Activated naive CD4-positive, alpha-beta T cell treated with anti-CD3 and anti-CD28 coated beads, Interleukin-2, amount 50 U/mL, for 24 hours (primary cell): Measurements from ENCODE around the gene ICAM1.

Source experiments
- H3K27ac Mint-ChIP-seq: one replicate; pipeline ENCODE4 v1.8.0; 2021; ENCODE audit warnings: mild to moderate bottlenecking, mixed read lengths
- H3K27me3 Mint-ChIP-seq: one replicate; pipeline ENCODE4 v1.8.0; 2021; ENCODE audit warnings: mixed read lengths
- H3K36me3 Mint-ChIP-seq: one replicate; pipeline ENCODE4 v1.8.0; 2021; ENCODE audit warnings: mixed read lengths
- H3K4me1 Mint-ChIP-seq: one replicate; pipeline ENCODE4 v1.8.0; 2021; ENCODE audit warnings: mixed read lengths
- H3K4me3 Mint-ChIP-seq: one replicate; pipeline ENCODE4 v1.8.0; 2021; ENCODE audit warnings: mild to moderate bottlenecking, mixed read lengths
- H3K9me3 Mint-ChIP-seq: one replicate; pipeline ENCODE4 v1.8.0; 2021; ENCODE audit warnings: mixed read lengths

ICAM1 gene

DNA sequence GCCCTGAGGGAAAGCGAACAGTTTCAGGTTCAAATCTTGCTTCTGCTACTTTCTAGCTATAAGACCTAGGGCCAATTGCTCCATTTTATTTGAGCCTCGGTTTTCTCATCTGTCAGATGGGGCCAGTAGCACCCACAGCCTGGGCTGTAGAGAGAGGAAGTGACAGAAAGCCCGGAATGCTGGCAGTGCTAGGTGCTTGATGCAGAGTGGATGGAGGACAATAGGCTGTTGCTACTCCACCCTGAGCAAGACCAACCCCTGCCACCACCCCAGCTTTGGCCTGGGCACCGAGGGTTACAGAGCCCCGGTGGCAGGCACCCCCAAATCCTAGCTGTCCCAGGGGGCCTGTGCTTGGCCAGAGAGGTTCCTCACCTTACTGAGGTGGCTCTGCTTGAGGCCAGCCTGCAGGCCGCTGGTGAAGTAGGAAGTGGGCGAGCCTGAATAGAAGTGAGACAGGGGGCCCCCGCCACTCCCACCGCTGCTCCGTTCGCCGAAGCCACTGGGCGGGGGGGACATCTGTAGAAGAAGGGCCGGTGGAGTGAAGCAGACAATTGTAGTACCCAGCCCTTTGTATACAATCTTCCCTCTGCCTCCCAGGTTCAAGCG, 47.0 kb downstream of the ICAM1 start:
- Mint-ChIP-seq H3K27ac (no peak overlapping the region), H3K9me3 (no peaks in the 10 kb centered on the region), H3K36me3 (peaks cover 12% of the 10 kb centered on the region), H3K27me3 (no peaks in the 10 kb centered on the region), H3K4me1 (peaks cover 21% of the 10 kb centered on the region), H3K4me3 (no peak overlapping the region)

DNA sequence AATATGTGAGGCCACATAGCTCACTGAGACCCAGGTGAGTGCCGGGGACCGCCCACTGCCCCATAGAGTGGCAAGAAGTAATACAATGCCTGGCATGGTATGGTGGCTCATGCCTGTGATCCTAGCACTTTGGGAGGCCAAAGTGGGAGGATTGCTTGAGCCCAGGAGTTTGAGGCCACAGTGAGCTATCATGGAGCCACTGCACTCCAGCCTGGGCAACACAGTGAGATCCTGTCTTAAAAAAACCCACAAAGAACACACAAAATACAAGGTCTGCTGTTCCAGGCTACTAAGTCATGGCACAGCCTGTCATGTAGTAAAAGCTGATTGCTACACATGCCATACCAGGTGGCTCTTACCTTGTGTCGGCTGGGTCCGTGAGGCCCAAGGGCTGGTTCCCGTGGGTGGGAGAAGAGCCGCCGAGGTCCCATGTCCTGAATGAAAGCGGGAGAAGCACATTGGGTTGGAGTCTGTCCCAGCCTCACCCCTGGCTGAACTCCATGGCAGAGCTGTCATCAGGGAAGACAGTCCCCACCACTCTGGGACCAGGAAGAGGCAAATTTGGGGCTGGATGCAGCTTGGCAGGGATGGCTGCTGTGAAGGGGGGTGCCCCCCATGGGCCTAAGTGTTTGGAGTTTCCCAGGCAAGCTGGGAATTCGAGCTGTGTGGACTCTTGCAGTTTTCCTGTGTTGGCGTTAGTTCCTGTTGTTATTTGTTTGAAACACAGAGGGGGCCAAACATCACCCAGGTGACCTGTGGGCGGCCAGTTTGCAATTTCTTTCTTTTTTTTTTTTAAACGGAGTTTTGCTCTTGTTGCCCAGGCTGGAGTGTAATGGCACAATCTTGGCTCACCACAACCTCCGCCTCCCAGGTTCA, 48.1 kb downstream of the ICAM1 start:
- no peak overlapping the region for H3K4me3 Mint-ChIP-seq
- peaks cover 12% of the 10 kb centered on the region for H3K36me3 Mint-ChIP-seq

DNA sequence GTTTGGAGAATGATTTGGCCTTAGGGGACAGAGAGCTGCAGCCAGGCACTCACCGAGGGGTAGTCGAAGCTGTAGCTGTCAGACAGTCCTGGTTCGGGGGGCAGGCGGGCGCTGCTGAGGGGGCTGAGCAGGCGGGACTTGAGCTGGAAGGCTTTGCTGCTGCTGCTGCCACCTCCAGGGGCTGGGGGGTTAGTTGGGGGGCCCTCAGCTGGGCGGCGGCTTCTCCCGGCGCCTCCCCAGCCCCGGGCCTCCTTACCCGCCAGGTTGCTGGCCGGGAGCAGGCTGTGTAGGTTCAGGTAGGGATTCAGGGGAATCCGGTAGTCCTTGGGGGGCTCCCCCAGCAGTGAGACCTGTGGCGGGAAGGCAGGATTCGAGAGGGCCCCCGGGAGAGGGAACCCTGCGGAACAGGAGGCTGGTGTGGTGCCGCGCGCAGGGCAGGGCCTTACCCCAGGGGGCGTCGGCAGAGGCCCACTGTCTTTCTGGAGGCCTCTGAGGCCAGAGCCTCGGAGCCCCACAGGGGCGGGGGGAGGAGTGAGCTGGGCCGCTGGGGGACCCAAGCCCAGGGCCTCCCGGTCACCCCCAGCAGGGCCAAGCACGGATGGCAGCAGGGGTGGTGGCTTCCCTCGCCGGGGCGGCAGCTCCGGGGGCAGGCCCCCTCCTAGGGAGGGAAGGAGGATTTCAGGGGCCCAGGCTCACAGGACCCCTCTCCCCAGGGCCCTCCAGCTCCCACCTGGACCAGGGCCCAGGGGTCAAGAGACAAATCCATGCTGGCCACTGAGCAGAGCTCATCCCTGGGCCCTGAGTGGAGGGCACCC, 49.9 kb downstream of the ICAM1 start:
- Mint-ChIP-seq H3K36me3 (peaks cover 10% of the 10 kb centered on the region), H3K27ac (no peak overlapping the region), H3K4me1 (peaks cover 7% of the 10 kb centered on the region), H3K4me3 (no peak overlapping the region), H3K9me3 (no peaks in the 10 kb centered on the region), H3K27me3 (no peaks in the 10 kb centered on the region)

More for the DNA sequence above, 48.1 kb downstream of the ICAM1 start:
- H3K27ac Mint-ChIP-seq, result no peak overlapping the region
- H3K27me3 Mint-ChIP-seq, result no peaks in the 10 kb centered on the region
- H3K4me1 Mint-ChIP-seq, result peaks cover 21% of the 10 kb centered on the region
- H3K9me3 Mint-ChIP-seq, result no peaks in the 10 kb centered on the region

DNA sequence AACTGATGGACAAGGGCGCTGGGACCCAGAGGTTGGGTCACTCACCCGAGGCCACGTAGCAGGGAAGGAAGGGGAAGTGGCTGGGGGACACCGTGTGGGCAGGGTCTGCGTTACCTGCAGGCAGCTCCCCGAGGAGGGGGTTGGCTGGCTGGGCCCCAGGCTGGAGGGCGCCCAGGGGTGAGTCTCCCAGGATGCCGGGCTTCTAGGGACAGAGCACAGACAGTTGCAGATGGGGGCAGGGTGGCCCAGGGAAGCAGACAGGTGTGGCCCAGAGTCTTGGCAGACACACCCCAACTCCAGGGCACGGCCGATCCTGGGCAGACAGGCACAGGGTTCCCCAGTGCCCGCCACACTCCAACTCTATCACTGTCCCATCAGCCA, 50.5 kb downstream of the ICAM1 start:
- Mint-ChIP-seq H3K4me1 (peaks cover under 1% of the 10 kb centered on the region), H3K27me3 (no peaks in the 10 kb centered on the region), H3K4me3 (no peak overlapping the region), H3K36me3 (peaks cover 6% of the 10 kb centered on the region), H3K27ac (no peak overlapping the region), H3K9me3 (no peaks in the 10 kb centered on the region)

DNA sequence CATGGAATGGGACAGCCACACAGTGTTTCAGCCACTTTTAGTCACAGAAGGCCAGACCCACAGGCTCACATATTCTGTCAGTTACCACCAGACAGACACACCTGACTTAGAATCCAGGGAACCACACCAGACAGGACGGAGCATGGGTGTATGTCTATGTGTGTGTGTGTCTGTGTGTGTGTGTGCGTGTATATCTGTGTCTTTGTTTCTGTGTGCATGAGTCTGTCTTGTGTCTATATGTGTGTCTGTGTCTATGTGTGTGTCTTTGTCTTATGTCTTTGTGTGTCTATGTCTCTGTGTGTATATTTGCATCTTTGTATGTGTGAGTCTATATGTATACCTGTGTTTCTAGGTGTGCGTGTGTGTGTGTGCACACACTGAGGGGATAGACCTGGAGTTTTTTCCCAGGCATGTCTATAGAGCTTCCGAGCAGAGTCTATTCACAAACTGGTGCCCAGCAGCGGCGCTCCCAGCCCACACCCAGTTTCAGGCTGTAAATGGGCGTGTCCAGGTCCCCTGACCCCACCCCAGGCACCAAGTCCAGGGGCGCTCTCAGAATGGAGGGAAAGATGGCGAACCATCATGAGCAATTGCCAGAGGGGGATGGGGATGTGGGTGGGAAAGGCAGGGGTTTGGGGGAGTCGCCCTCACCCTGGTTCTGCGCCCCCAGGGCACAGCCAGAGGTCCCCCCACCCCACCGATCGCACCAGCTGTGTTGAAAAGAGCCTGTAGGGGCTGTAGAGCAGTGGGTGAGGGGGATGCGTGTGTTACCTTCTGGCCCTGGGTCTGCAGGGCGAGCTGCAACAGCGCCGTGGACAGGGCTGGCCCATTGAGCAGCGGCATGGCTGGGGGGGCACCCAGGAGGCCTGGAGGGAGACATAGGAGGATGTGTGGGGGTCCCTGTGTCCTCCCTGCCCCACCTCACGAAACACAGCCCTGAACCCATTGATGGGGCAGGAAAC, 51.2 kb downstream of the ICAM1 start:
- no peak overlapping the region for H3K27ac Mint-ChIP-seq
- H3K4me3 Mint-ChIP-seq, result no peak overlapping the region
- no peaks in the 10 kb centered on the region for H3K27me3 Mint-ChIP-seq

DNA sequence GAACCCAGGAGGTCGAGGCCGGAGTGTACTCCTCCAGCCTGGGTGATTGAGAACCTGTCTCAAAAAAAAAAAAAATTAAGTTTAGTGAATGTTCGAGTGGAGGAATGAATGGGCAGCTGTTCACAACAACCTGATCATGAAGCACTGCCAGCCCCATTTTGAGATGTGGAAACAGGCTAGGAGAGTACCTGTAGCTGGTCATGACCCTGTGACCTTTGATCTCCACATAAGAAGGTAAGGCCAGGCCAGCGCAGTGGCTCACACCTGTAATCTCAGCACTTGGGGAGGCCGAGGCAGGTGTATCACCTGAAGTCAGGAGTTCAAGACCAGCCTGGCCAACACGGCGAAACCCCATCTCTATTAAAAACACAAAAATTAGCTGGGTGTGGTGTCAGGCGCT, 54.8 kb downstream of the ICAM1 start:
- Mint-ChIP-seq H3K27me3 (no peaks in the 10 kb centered on the region), H3K27ac (no peak overlapping the region), H3K36me3 (no peaks in the 10 kb centered on the region)

More for the DNA sequence above, 51.2 kb downstream of the ICAM1 start:
- Mint-ChIP-seq H3K36me3 (peaks cover 6% of the 10 kb centered on the region), H3K4me1 (no peaks in the 10 kb centered on the region), H3K9me3 (no peaks in the 10 kb centered on the region)

DNA sequence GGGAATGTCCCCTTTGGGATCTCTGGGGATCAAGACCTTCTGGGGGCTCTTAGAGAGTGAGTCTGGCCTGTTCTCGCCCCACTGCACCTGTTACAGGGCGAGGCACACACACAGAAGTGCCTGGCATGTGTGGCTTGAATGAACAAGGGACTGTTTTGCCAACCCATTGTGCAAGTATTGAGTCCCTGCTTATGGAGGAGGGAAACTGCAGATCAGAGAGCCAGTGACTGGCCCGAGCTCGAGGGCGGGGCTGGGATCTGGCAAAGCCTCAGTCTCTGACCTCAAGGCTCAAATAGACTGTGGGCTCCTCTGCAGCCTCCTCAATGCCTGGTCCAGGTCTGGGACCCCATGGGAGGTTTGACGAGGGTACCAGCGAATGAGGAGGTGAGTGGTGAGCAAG, 56.9 kb downstream of the ICAM1 start:
- H3K4me1 Mint-ChIP-seq, result peaks cover 12% of the 10 kb centered on the region
- no peak overlapping the region for H3K27ac Mint-ChIP-seq
- H3K36me3 Mint-ChIP-seq, result peaks cover 4% of the 10 kb centered on the region
- H3K4me3 Mint-ChIP-seq, result no peak overlapping the region
- no peaks in the 10 kb centered on the region for H3K9me3 Mint-ChIP-seq
- no peaks in the 10 kb centered on the region for H3K27me3 Mint-ChIP-seq

More for the DNA sequence above, 54.8 kb downstream of the ICAM1 start:
- Mint-ChIP-seq H3K9me3 (no peaks in the 10 kb centered on the region), H3K4me3 (no peak overlapping the region), H3K4me1 (peaks cover 4% of the 10 kb centered on the region)

DNA sequence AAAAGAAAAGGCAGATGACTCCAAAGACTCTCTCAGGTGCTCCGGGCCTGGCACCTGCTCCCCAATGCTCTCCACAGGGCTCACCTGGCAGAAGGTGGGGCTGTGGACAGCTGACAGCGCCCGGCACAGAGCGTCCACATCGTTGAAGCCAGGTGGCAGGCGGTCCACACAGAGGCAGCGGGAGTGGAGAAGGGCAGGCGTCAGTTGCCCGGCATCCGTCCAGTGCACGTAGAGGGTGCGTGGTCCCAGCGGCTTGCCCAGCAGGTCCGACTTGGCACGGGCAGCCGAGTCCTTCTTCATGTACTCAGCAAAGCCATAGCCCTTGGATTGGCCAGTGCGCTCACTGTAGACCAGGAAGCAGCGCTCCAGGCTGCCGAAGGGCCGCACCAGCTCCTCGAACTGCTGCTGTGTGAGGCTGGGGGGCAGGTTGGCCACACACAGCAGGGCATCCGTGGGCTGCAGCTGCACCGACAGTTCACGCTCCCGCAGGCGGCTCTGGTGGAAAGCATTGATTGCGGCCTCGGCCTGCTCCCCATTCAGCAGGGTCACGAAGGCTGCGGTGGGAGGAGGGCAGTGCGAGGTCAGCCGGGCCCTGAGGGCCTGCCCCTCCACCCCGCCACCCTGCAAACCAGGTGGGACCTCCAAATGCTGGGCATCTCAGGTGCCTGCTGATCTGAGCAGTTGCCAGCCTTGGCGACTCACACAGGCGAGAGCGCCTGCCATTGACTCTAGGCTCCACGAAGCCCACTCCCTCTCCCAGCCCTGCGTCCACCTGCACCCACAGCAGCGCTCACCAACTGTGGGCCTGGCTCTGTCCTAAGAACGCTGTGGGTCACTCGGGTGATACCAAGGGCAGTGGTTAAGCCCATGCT, 57.9 kb downstream of the ICAM1 start:
- peaks cover 17% of the 10 kb centered on the region for H3K4me1 Mint-ChIP-seq

DNA sequence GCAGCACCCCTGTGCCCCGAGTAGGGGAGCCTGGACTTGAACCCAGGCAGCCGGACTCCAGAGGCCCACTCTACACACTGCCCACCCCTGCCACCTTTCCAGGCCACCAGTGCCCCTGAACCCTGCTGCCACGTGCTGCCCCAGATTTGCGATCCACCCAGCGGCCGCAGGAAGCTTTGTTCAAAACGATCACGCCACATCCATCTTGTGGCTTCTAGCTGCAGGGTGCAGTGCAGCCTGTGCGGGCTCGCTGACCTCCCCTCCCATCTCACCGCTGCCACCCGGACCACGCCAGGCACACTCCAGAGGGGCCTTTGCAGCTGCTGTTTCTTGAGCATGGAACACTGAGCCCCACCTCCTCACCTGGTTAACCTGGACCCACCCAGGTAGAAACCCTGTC, 58.6 kb downstream of the ICAM1 start:
- H3K4me1 Mint-ChIP-seq, result peaks cover 18% of the 10 kb centered on the region
- H3K36me3 Mint-ChIP-seq, result peaks cover 5% of the 10 kb centered on the region
- H3K27me3 Mint-ChIP-seq, result no peaks in the 10 kb centered on the region
- no peaks in the 10 kb centered on the region for H3K9me3 Mint-ChIP-seq
- no peak overlapping the region for H3K4me3 Mint-ChIP-seq
- H3K27ac Mint-ChIP-seq, result no peak overlapping the region

More for the DNA sequence above, 57.9 kb downstream of the ICAM1 start:
- Mint-ChIP-seq H3K27ac (no peak overlapping the region), H3K4me3 (no peak overlapping the region), H3K36me3 (peaks cover 5% of the 10 kb centered on the region), H3K27me3 (no peaks in the 10 kb centered on the region), H3K9me3 (no peaks in the 10 kb centered on the region)

DNA sequence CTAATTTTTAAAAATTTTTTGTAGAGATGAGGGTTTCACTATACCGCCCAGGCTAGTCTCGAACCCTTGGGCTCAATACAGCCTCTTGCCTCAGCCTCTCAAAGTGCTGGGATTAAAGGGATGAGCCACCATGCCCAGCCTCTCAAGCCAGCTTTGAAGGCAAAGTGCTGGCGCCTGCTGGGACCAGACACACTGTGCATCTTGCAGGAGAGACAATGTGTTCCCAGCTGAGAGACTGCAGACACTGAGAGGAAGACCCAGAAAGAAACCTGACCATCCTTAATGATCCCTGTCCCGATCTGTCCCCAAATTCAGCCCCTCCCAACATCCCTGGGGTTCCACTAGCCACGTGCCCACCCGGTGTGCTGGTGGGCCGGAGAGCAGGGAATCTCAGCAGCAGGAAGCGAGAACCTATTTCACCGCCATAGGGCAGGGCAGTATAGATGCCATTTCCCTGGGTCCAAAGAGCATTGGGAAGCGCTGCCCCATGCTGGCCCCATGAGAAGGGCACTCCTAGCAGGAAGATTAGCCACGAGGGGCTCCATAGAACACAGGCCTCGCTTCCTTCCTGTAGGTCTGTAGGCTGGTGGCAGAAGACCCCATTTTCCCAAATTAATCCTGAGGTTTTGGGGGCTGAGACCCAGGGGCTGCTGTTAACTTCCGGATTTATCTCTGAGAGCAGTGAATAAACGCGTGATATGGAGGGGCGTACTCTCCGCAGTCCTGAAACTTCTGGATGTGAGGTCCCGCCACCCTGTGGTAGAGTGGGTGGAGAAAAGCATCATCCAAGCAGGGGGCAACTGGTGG, 61.4 kb downstream of the ICAM1 start:
- Mint-ChIP-seq H3K9me3 (no peaks in the 10 kb centered on the region), H3K4me3 (peak overlapping the region; percentile 97), H3K4me1 (peaks cover 18% of the 10 kb centered on the region), H3K36me3 (peaks cover 5% of the 10 kb centered on the region), H3K27ac (peak overlapping the region; percentile 98), H3K27me3 (no peaks in the 10 kb centered on the region)

DNA sequence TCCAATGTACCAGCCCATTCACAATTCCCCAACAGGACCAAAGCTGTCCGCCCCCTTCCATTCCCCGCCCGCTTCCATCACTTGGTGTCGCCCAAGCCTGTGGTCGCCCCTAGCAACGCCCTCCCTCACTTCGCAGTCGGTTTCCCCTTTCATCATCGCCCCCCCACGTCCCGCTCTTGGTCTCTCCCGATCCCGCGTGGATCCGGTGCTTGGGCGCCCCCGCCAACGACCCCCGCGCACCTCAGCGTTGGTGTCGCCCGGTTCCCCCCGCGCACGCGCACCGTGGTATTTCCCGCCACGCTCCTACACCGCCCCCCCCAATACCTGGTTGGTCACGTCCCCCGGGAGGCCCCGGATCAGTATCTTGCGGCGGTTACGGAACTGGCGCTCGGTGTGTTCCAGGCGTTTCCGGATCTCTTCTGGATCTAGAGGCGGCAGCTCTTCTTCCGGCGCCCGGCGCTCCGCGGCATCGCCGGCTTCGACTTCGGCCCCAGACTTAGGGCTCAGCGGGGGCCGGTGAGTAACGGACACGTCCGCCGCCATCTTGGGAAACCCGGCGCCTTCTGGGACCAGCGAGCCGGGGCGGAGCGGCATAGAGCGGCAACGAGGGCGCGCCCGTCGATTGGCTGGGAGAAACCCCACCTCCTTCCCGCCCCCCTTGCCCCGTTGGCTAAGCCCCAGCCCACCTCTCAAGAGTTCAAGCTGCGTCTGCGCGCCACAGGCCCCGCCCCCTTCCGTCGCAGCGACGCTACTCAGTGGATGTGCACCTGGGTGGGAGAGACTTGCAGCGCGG, 62.2 kb downstream of the ICAM1 start, which contains the start of gene RAVER1:
TSS of gene RAVER1 (minus strand) at position 565 of the 793 bp plus-strand sequence. CDS start at position 543, 22 bp downstream.
- Mint-ChIP-seq H3K27me3 (no peaks in the 10 kb centered on the region), H3K4me3 (peak within 1 kb of the TSS; percentile 97), H3K9me3 (no peaks in the 10 kb centered on the region), H3K27ac (peak within 1 kb of the TSS; percentile 98), H3K4me1 (peaks cover 19% of the 10 kb centered on the region), H3K36me3 (peaks cover 5% of the 10 kb centered on the region)

DNA sequence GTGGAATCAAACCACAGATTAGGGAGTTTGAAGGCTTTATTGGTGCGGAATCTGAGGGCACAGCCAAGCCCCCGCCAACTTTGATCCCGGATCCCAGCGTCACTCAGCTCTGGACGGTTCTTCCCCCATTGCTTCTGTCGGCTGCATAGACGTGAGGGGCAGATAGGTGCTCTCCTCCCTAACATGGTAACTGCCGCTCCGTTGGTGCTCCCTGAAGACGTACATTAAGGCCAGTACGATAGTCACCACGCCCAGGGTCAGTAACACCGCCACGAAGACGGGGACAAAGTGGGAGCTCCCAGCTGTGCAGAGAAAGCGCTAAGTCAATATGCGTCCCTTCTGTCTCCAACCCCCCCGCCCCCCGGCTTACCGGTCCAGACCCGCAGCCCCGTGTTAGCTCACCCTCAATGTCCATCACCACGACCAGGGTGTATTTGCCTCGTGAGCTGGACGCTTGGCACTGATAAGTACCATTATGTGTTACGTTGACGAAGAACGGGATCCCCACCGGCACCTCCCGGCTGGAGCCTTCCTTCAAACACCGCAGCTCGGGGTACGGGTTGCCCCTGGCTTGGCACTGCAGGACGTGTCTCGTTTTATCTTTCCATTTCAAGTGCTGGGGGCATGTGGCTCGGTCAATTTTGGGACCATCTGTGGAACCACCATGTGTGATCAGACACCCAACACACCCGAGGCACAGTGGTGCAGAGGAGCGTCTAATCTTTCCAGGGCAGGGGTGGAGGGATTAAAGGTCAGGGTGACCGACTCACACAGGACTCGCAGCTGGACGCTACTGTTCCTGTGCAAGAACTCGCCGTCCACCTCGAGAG, 63.1 kb downstream of the ICAM1 start:
- Mint-ChIP-seq H3K36me3 (peaks cover 5% of the 10 kb centered on the region), H3K9me3 (no peaks in the 10 kb centered on the region), H3K27ac (peak overlapping the region; percentile 98), H3K27me3 (no peaks in the 10 kb centered on the region), H3K4me3 (peak overlapping the region; percentile 97), H3K4me1 (peaks cover 27% of the 10 kb centered on the region)
